Panc1 (cell line): ENCODE measurements around the gene C4orf50. TPM values are rescaled to one million over a fixed set of nuclear protein-coding genes. Genes with fewer than 3 reads are reported as not detected.
"Not testable (repeated sequence)": the region's sequence is repeated elsewhere in the genome, so short reads cannot be mapped to it uniquely, and the experiment has no call there.

ENCODE experiments used
- ATAC-seq: fragments of 200-7000 bp; cut with Tn5 transposase; 2 replicates; pipeline ENCODE4 v1.9.1; 2020; ENCODE audit warnings: mild to moderate bottlenecking, moderate library complexity
- BruUV-seq: library from RNA; stranded (reverse); fragments of 400-500 nt; replicated peaks from 2 replicates; lab custom pipeline; 2021; lab: Mats Ljungman, UMichigan
- CTCF ChIA-PET: fragments of 300-600 bp; sonication (Branson Sonifier 250); formaldehyde crosslinking; loops from one replicate; lab custom pipeline; 2022; ENCODE audit warnings: antibody characterized with exemption; lab: Charles Lee
- POLR2A ChIA-PET: fragments of 300-600 bp; sonication (Branson Sonifier 250); formaldehyde crosslinking; loops from one replicate; lab custom pipeline; 2022; ENCODE audit warnings: antibody characterized with exemption; lab: Charles Lee
- DNase-seq: peaks from one replicate; pipeline ENCODE4 v3.0.0-alpha.2; 2010; ENCODE audit warnings: low read depth, low spot score
- H3K27ac ChIP-seq: 2 replicates; pipeline ENCODE4 v1.5.1; 2011; ENCODE audit warnings: mild to moderate bottlenecking, low read length, inconsistent platforms
- H3K27me3 ChIP-seq: fragments of 200-500 bp; sonication (Bioruptor generic); 2 replicates; pipeline ENCODE4 v1.6.0; 2014; ENCODE audit warnings: low read length, inconsistent platforms; ENCODE audit not compliant: control insufficient read depth, insufficient read depth
- H3K36me3 ChIP-seq: fragments of 200-500 bp; sonication (Bioruptor generic); 2 replicates; pipeline ENCODE4 v1.5.1; 2014; ENCODE audit warnings: inconsistent platforms, mild to moderate bottlenecking, low read length, moderate library complexity; ENCODE audit not compliant: control insufficient read depth, insufficient read depth
- H3K4me1 ChIP-seq: 2 replicates; pipeline ENCODE4 v1.5.1; 2011; ENCODE audit warnings: inconsistent platforms, mild to moderate bottlenecking, low read length, moderate library complexity; ENCODE audit not compliant: control insufficient read depth, insufficient read depth
- H3K4me3 ChIP-seq, 2 experiments: 2 replicates each; pipeline ENCODE4 v1.5.1; 2011 to 2012; ENCODE audit warnings: low read depth in 2 of 2, low read length in 2 of 2, mild to moderate bottlenecking in 2 of 2, inconsistent platforms in 1 of 2, moderate library complexity in 1 of 2
- H3K9me3 ChIP-seq: fragments of 200-500 bp; sonication (Bioruptor generic); 2 replicates; pipeline ENCODE4 v1.5.1; 2014; ENCODE audit warnings: low read depth, mild to moderate bottlenecking, inconsistent platforms, low read length, moderate library complexity; ENCODE audit not compliant: control insufficient read depth, insufficient read depth
- CTCF ChIP-seq: fragments of 450-650 bp; IDR thresholded peaks from 2 replicates; pipeline ENCODE4 v1.5.1; 2017; ENCODE audit warnings: mild to moderate bottlenecking
- POLR2AphosphoS5 ChIP-seq: IDR thresholded peaks from 2 replicates; pipeline ENCODE4 v1.6.1; 2012; ENCODE audit warnings: mild to moderate bottlenecking, low read depth, low read length, moderate library complexity
- SIN3A ChIP-seq: IDR thresholded peaks from 2 replicates; pipeline ENCODE4 v1.6.1; 2012; ENCODE audit warnings: low read depth, mild to moderate bottlenecking, low read length, moderate library complexity, borderline replicate concordance; ENCODE audit not compliant: insufficient read depth
- TCF7L2 ChIP-seq: IDR thresholded peaks from 2 replicates; pipeline ENCODE4 v1.6.1; 2011; ENCODE audit warnings: mild to moderate bottlenecking, low read depth, low read length, inconsistent platforms
- in situ Hi-C: cut with HindIII; loops from 2 replicates; pipeline ENCODE4 v1.10.0; 2016; ENCODE audit warnings: low sequenced_read_pairs, low pct_unique_long_range_greater_than_20kb
- intact Hi-C: fragments of 100-400 bp; cut with micrococcal nuclease; formaldehyde crosslinking; loops from one replicate; pipeline ENCODE4 v1.10.0; 2022; ENCODE audit not compliant: unreplicated experiment
- total RNA-seq: library from RNA; stranded (reverse); gene quantifications from one replicate; pipeline ENCODE4 v1.2.1, GENCODE V29; 2021; ENCODE audit not compliant: unreplicated experiment
- TF ChIP-seq, protein P1 (sequence below), 2 experiments: IDR thresholded peaks; 2 replicates each; pipeline ENCODE4 v1.6.1; 2011 to 2012; ENCODE audit warnings: low read depth in 2 of 2, control low read depth in 1 of 2, low read length in 1 of 2, mild to moderate bottlenecking in 1 of 2, moderate library complexity in 1 of 2; ENCODE audit not compliant: insufficient read depth in 1 of 2

C4orf50 gene
- total RNA-seq, 1 experiment from 2014 or later, result under 0.01 TPM

GRCh38 chr4:5858020-5858769 lies 160.0 kb downstream of the C4orf50 start:
- no peak overlapping the region for H3K4me3 ChIP-seq
- TF ChIP-seq SIN3A (no peak), TCF7L2 (no peak), POLR2AphosphoS5 (no peak), CTCF (no peak)
- TF ChIP-seq, protein P1, sequence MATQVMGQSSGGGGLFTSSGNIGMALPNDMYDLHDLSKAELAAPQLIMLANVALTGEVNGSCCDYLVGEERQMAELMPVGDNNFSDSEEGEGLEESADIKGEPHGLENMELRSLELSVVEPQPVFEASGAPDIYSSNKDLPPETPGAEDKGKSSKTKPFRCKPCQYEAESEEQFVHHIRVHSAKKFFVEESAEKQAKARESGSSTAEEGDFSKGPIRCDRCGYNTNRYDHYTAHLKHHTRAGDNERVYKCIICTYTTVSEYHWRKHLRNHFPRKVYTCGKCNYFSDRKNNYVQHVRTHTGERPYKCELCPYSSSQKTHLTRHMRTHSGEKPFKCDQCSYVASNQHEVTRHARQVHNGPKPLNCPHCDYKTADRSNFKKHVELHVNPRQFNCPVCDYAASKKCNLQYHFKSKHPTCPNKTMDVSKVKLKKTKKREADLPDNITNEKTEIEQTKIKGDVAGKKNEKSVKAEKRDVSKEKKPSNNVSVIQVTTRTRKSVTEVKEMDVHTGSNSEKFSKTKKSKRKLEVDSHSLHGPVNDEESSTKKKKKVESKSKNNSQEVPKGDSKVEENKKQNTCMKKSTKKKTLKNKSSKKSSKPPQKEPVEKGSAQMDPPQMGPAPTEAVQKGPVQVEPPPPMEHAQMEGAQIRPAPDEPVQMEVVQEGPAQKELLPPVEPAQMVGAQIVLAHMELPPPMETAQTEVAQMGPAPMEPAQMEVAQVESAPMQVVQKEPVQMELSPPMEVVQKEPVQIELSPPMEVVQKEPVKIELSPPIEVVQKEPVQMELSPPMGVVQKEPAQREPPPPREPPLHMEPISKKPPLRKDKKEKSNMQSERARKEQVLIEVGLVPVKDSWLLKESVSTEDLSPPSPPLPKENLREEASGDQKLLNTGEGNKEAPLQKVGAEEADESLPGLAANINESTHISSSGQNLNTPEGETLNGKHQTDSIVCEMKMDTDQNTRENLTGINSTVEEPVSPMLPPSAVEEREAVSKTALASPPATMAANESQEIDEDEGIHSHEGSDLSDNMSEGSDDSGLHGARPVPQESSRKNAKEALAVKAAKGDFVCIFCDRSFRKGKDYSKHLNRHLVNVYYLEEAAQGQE (IDR thresholded peaks at IDR 0.05; ENCODE audit: insufficient read depth in 1 of 2, low read depth in 2 of 2, low read length in 1 of 2), result no peak

GRCh38 chr4:5857199-5857598 lies 161.0 kb downstream of the C4orf50 start:
- H3K4me1 ChIP-seq, result no peaks in the 10 kb centered on the region
- H3K27me3 ChIP-seq, result no peaks in the 10 kb centered on the region; the same call in 1 of the 2 replicates
- no peak for ATAC-seq
- ChIA-PET CTCF (no interaction called here), POLR2A (no interaction called here)
- BruUV-seq, result no TSS peak
- H3K9me3 ChIP-seq, result no peaks in the 10 kb centered on the region
- no peak overlapping the region for H3K4me3 ChIP-seq
- no peak overlapping the region for H3K27ac ChIP-seq
- no peaks in the 10 kb centered on the region for H3K36me3 ChIP-seq
- intact Hi-C loops (no loop called here), in situ Hi-C loops (no loop called here)
- DNase-seq, result no peak
- TF ChIP-seq CTCF, result no peak

More at GRCh38 chr4:5858020-5858769, 160.0 kb downstream of the C4orf50 start:
- ChIA-PET CTCF (no interaction called here), POLR2A (no interaction called here)
- intact Hi-C loops (no loop called here), in situ Hi-C loops (no loop called here)
- BruUV-seq, result no TSS peak
- Histone ChIP-seq H3K27ac (no peak overlapping the region), H3K36me3 (no peaks in the 10 kb centered on the region), H3K4me1 (no peaks in the 10 kb centered on the region), H3K9me3 (no peaks in the 10 kb centered on the region), H3K27me3 (no peaks in the 10 kb centered on the region; the same call in 1 of the 2 replicates)
- no peak for DNase-seq
- no peak for ATAC-seq

- CTCF ChIA-PET, DNase-seq, H3K27me3 ChIP-seq, H3K27ac ChIP-seq, BruUV-seq, H3K36me3 ChIP-seq, intact Hi-C loops, H3K4me3 ChIP-seq, H3K4me1 ChIP-seq, H3K9me3 ChIP-seq, POLR2A ChIA-PET, in situ Hi-C loops, ATAC-seq: not testable (repeated sequence)
Observed at GRCh38 chr4:5856362-5856761, 161.9 kb downstream of the C4orf50 start.
